NT2/D1 (cell line): ENCODE data around the gene DIP2A.

Experiments used
- SUZ12 ChIP-seq: IDR thresholded peaks from 2 replicates; pipeline ENCODE4 v1.6.1; 2011; ENCODE audit not compliant: insufficient read length, insufficient read depth; ENCODE audit errors: extremely low read depth
- YY1 ChIP-seq: IDR thresholded peaks from 2 replicates; pipeline ENCODE4 v1.6.1; 2011; ENCODE audit not compliant: insufficient read length, insufficient read depth
- ZNF274 ChIP-seq: IDR thresholded peaks from 2 replicates; pipeline ENCODE4 v1.6.1; 2011; ENCODE audit warnings: mild to moderate bottlenecking, low read depth, low read length

GRCh38 chr21:46409641-46410406, 48.9 kb upstream of the DIP2A start:
- TF ChIP-seq YY1 (no peak), ZNF274 (no peak), SUZ12 (no peak)
